ENCODE data around the gene OR4F15. TPM values are rescaled to one million over a fixed set of nuclear protein-coding genes. Genes with fewer than 3 reads are reported as not detected.

The OR4F15 gene
- total RNA-seq, 2 donors from 2014 or later: not detected

GRCh38 chr15:101813803-101814534 is 2.0 kb downstream of the OR4F15 start:
- H3K36me3 ChIP-seq (ENCODE audit: control insufficient read depth, insufficient read depth, low read length): no peaks in the 10 kb centered on the region
- H3K4me3 ChIP-seq (ENCODE audit: low read length): no peak overlapping the region
- H3K36me3 Mint-ChIP-seq (ENCODE audit: low read depth): no peaks in the 10 kb centered on the region
- H3K9me3 Mint-ChIP-seq: no peaks in the 10 kb centered on the region
- WGBS, 2 experiments (ENCODE audit: insufficient coverage in 1 of 2, insufficient read length in 1 of 2): 77 to 79% methylated on average over 3 of the region's 3 CpGs
- H3K9ac ChIP-seq (ENCODE audit: extremely low read depth, low read length, poor library complexity, severe bottlenecking): no peak overlapping the region
- no peak for TF ChIP-seq CTCF (conservative IDR thresholded peaks at IDR 0.05)
- H3K4me1 Mint-ChIP-seq: no peaks in the 10 kb centered on the region
- no peak overlapping the region for H3K4me3 Mint-ChIP-seq
- H3K27me3 Mint-ChIP-seq (ENCODE audit: insufficient read depth): no peaks in the 10 kb centered on the region
- H3K27ac ChIP-seq (ENCODE audit: low read depth, low read length): no peak overlapping the region
- H3K4me1 ChIP-seq (ENCODE audit: control insufficient read depth, insufficient read depth, low read length): no peaks in the 10 kb centered on the region
- no peak for DNase-seq
- H3K27ac Mint-ChIP-seq: no peak overlapping the region
- H3K27me3 ChIP-seq (ENCODE audit: control insufficient read depth, insufficient read depth, low read length, poor library complexity, severe bottlenecking): peaks cover 11% of the 10 kb centered on the region
- no peaks in the 10 kb centered on the region for H3K9me3 ChIP-seq (ENCODE audit: control insufficient read depth, low read length)

GRCh38 chr15:101820781-101821180 is 8.8 kb downstream of the OR4F15 start:
- Histone ChIP-seq H3K9ac (ENCODE audit: extremely low read depth, low read length, poor library complexity, severe bottlenecking) (no peak overlapping the region), H3K36me3 (ENCODE audit: control insufficient read depth, insufficient read depth, low read length) (no peaks in the 10 kb centered on the region), H3K4me1 (ENCODE audit: control insufficient read depth, insufficient read depth, low read length) (no peaks in the 10 kb centered on the region), H3K27ac (ENCODE audit: low read depth, low read length) (no peak overlapping the region), H3K27me3 (ENCODE audit: control insufficient read depth, insufficient read depth, low read length, poor library complexity, severe bottlenecking) (peaks cover 7% of the 10 kb centered on the region), H3K9me3 (ENCODE audit: control insufficient read depth, low read length) (no peaks in the 10 kb centered on the region), H3K4me3 (ENCODE audit: low read length) (no peak overlapping the region)
- TF ChIP-seq CTCF (conservative IDR thresholded peaks at IDR 0.05): no peak
- no peak for DNase-seq
- Mint-ChIP-seq H3K36me3 (ENCODE audit: low read depth) (no peaks in the 10 kb centered on the region), H3K9me3 (no peaks in the 10 kb centered on the region), H3K27me3 (ENCODE audit: insufficient read depth) (no peaks in the 10 kb centered on the region), H3K4me1 (no peaks in the 10 kb centered on the region), H3K4me3 (no peak overlapping the region), H3K27ac (no peak overlapping the region)
- WGBS, 2 experiments (ENCODE audit: insufficient coverage in 1 of 2, insufficient read length in 1 of 2): 61 to 80% methylated on average over 3 to 5 of the region's 6 CpGs

GRCh38 chr15:101827257-101827656 is 15.3 kb downstream of the OR4F15 start:
- TF ChIP-seq CTCF (conservative IDR thresholded peaks at IDR 0.05): no peak
- Histone ChIP-seq H3K4me3 (ENCODE audit: low read length) (no peak overlapping the region), H3K4me1 (ENCODE audit: control insufficient read depth, insufficient read depth, low read length) (no peaks in the 10 kb centered on the region), H3K9me3 (ENCODE audit: control insufficient read depth, low read length) (no peaks in the 10 kb centered on the region), H3K9ac (ENCODE audit: extremely low read depth, low read length, poor library complexity, severe bottlenecking) (no peak overlapping the region), H3K36me3 (ENCODE audit: control insufficient read depth, insufficient read depth, low read length) (no peaks in the 10 kb centered on the region), H3K27ac (ENCODE audit: low read depth, low read length) (no peak overlapping the region), H3K27me3 (ENCODE audit: control insufficient read depth, insufficient read depth, low read length, poor library complexity, severe bottlenecking) (peaks cover 13% of the 10 kb centered on the region)
- WGBS, 2 experiments (ENCODE audit: insufficient coverage in 1 of 2, insufficient read length in 1 of 2): 77 to 84% methylated on average over 2 to 5 of the region's 6 CpGs
- peaks cover 2% of the 10 kb centered on the region for H3K27me3 Mint-ChIP-seq (ENCODE audit: insufficient read depth)
- H3K4me3 Mint-ChIP-seq: no peak overlapping the region
- H3K36me3 Mint-ChIP-seq (ENCODE audit: low read depth): no peaks in the 10 kb centered on the region
- H3K9me3 Mint-ChIP-seq: no peaks in the 10 kb centered on the region
- no peak for DNase-seq
- H3K27ac Mint-ChIP-seq: no peak overlapping the region
- no peaks in the 10 kb centered on the region for H3K4me1 Mint-ChIP-seq
